ENCODE results near the gene BCAP31. TPM values are rescaled to one million over a fixed set of nuclear protein-coding genes. Genes with fewer than 3 reads are reported as not detected.

The BCAP31 gene
- total and polyA plus RNA-seq, 2 donors from 2014 or later, result 218 to 246 TPM

GRCh38 chrX:153659268-153659667 lies 64.9 kb downstream of the BCAP31 start:
- H3K4me1 ChIP-seq (ENCODE audit: control insufficient read depth in 2 of 3, insufficient read depth in 2 of 3, low read depth in 1 of 3, low read length in 3 of 3), result no peaks in the 10 kb centered on the region
- H3K9me3 ChIP-seq (ENCODE audit: control insufficient read depth in 2 of 3, insufficient read depth in 1 of 3, low read length in 3 of 3), result no peaks in the 10 kb centered on the region
- DNase-seq (no peak), FAIRE-seq (no peak)
- TF ChIP-seq CTCF (IDR thresholded peaks at IDR 0.05; ENCODE audit: borderline replicate concordance, extremely low read depth, insufficient read depth), result no peak
- intact Hi-C loops (cut with DNase I), result no loop called here
- H3K36me3 ChIP-seq (ENCODE audit: control insufficient read depth in 2 of 3, insufficient read depth in 3 of 3, low read length in 3 of 3), result no peaks in the 10 kb centered on the region
- H3K4me3 ChIP-seq (ENCODE audit: low read length in 3 of 3), result no peak overlapping the region
- no peaks in the 10 kb centered on the region for H3K27me3 ChIP-seq (ENCODE audit: control insufficient read depth, insufficient read depth, low read length)
- H3K9ac ChIP-seq (ENCODE audit: low read length in 3 of 3), result no peak overlapping the region
- H3K27ac ChIP-seq (ENCODE audit: low read depth in 2 of 2, low read length in 2 of 2), result no peak overlapping the region

- Histone ChIP-seq H3K9ac (ENCODE audit: low read length in 3 of 3) (no peak overlapping the region), H3K27ac (ENCODE audit: low read depth in 2 of 2, low read length in 2 of 2) (no peak overlapping the region), H3K4me3 (ENCODE audit: low read length in 3 of 3) (no peak overlapping the region), H3K27me3 (ENCODE audit: control insufficient read depth, insufficient read depth, low read length) (no peaks in the 10 kb centered on the region), H3K36me3 (ENCODE audit: control insufficient read depth in 2 of 3, insufficient read depth in 3 of 3, low read length in 3 of 3) (no peaks in the 10 kb centered on the region), H3K4me1 (ENCODE audit: control insufficient read depth in 2 of 3, insufficient read depth in 2 of 3, low read depth in 1 of 3, low read length in 3 of 3) (no peaks in the 10 kb centered on the region), H3K9me3 (ENCODE audit: control insufficient read depth in 2 of 3, insufficient read depth in 1 of 3, low read length in 3 of 3) (no peaks in the 10 kb centered on the region)
- FAIRE-seq (no peak), DNase-seq (peak in 1 of 5 donors; percentile 18)
- TF ChIP-seq CTCF (IDR thresholded peaks at IDR 0.05; ENCODE audit: borderline replicate concordance, extremely low read depth, insufficient read depth), result no peak
- intact Hi-C loops (cut with DNase I), result no loop called here
These were observed 67.0 kb downstream of the BCAP31 start for GRCh38 chrX:153657161-153657560.

- Histone ChIP-seq H3K4me1 (ENCODE audit: control insufficient read depth in 2 of 3, insufficient read depth in 2 of 3, low read depth in 1 of 3, low read length in 3 of 3) (no peaks in the 10 kb centered on the region), H3K27ac (ENCODE audit: low read depth in 2 of 2, low read length in 2 of 2) (no peak overlapping the region), H3K36me3 (ENCODE audit: control insufficient read depth in 2 of 3, insufficient read depth in 3 of 3, low read length in 3 of 3) (no peaks in the 10 kb centered on the region), H3K9ac (ENCODE audit: low read length in 3 of 3) (no peak overlapping the region), H3K27me3 (ENCODE audit: control insufficient read depth, insufficient read depth, low read length) (no peaks in the 10 kb centered on the region), H3K4me3 (ENCODE audit: low read length in 3 of 3) (no peak overlapping the region), H3K9me3 (ENCODE audit: control insufficient read depth in 2 of 3, insufficient read depth in 1 of 3, low read length in 3 of 3) (no peaks in the 10 kb centered on the region)
- intact Hi-C loops (cut with DNase I), result no loop called here
- DNase-seq (no peak), FAIRE-seq (no peak)
- TF ChIP-seq CTCF (IDR thresholded peaks at IDR 0.05; ENCODE audit: borderline replicate concordance, extremely low read depth, insufficient read depth), result no peak
These were observed 70.6 kb downstream of the BCAP31 start for GRCh38 chrX:153653556-153653955.

GRCh38 chrX:153651540-153652079 lies 72.6 kb downstream of the BCAP31 start:
- H3K9ac ChIP-seq (ENCODE audit: low read length in 3 of 3), result no peak overlapping the region
- TF ChIP-seq CTCF (IDR thresholded peaks at IDR 0.05; ENCODE audit: borderline replicate concordance, extremely low read depth, insufficient read depth), result no peak
- intact Hi-C loops (cut with DNase I), result no loop called here
- H3K9me3 ChIP-seq (ENCODE audit: control insufficient read depth in 2 of 3, insufficient read depth in 1 of 3, low read length in 3 of 3), result no peaks in the 10 kb centered on the region
- DNase-seq (peak in 3 of 5 donors; percentile 8 to 56 (median 20)), FAIRE-seq (no peak)
- no peak overlapping the region for H3K4me3 ChIP-seq (ENCODE audit: low read length in 3 of 3)
- peaks cover 0 to under 1% (median 0%) of the 10 kb centered on the region in 3 donors for H3K4me1 ChIP-seq (ENCODE audit: control insufficient read depth in 2 of 3, insufficient read depth in 2 of 3, low read depth in 1 of 3, low read length in 3 of 3)
- H3K36me3 ChIP-seq (ENCODE audit: control insufficient read depth in 2 of 3, insufficient read depth in 3 of 3, low read length in 3 of 3), result no peaks in the 10 kb centered on the region
- no peak overlapping the region for H3K27ac ChIP-seq (ENCODE audit: low read depth in 2 of 2, low read length in 2 of 2)
- no peaks in the 10 kb centered on the region for H3K27me3 ChIP-seq (ENCODE audit: control insufficient read depth, insufficient read depth, low read length)

All from kidney (tissue), 14 donors.